Mesenchymal stem cell (in vitro differentiated cells and primary cell): ENCODE measurements around the gene ERLIN1.

Experiments
- DNase-seq: peaks from one replicate; pipeline ENCODE4 v3.0.0-alpha.2; 2013
- H2AFZ ChIP-seq: one replicate; pipeline ENCODE4 v1.6.1; 2013; ENCODE audit warnings: low read depth, mild to moderate bottlenecking, control low read depth, inconsistent platforms, low read length, moderate library complexity
- H2AK5ac ChIP-seq: 2 replicates; pipeline ENCODE4 v1.6.1; 2013; ENCODE audit warnings: low read length, moderate library complexity, mild to moderate bottlenecking, inconsistent platforms; ENCODE audit not compliant: severe bottlenecking
- H2BK120ac ChIP-seq: one replicate; pipeline ENCODE4 v1.6.1; 2013; ENCODE audit warnings: low read depth, mild to moderate bottlenecking, inconsistent platforms, low read length, moderate library complexity
- H2BK12ac ChIP-seq, 2 experiments: one replicate each; pipeline ENCODE4 v1.6.1; 2013; ENCODE audit warnings: inconsistent platforms in 2 of 2, low read length in 2 of 2, mild to moderate bottlenecking in 2 of 2, moderate library complexity in 2 of 2, control low read depth in 1 of 2
- H2BK15ac ChIP-seq: one replicate; pipeline ENCODE4 v1.6.1; 2013; ENCODE audit warnings: mild to moderate bottlenecking, low read depth, inconsistent platforms; ENCODE audit not compliant: poor library complexity, severe bottlenecking
- H2BK5ac ChIP-seq: 2 replicates; pipeline ENCODE4 v1.6.1; 2013; ENCODE audit warnings: low read depth, mild to moderate bottlenecking, low read length, control low read depth, inconsistent platforms; ENCODE audit not compliant: poor library complexity, severe bottlenecking
- H3K14ac ChIP-seq, 2 experiments: one replicate each; pipeline ENCODE4 v1.6.1; 2013; ENCODE audit warnings: inconsistent platforms in 2 of 2, low read length in 2 of 2, control low read depth in 1 of 2, mild to moderate bottlenecking in 1 of 2, moderate library complexity in 1 of 2
- H3K18ac ChIP-seq, 2 experiments: one replicate each; pipeline ENCODE4 v1.6.1; 2013; ENCODE audit warnings: inconsistent platforms in 2 of 2, low read length in 2 of 2, control low read depth in 1 of 2, low read depth in 1 of 2, mild to moderate bottlenecking in 1 of 2
- H3K23ac ChIP-seq, 2 experiments: one replicate each; pipeline ENCODE4 v1.6.1; 2013; ENCODE audit warnings: inconsistent platforms in 2 of 2, low read length in 2 of 2, mild to moderate bottlenecking in 2 of 2, moderate library complexity in 2 of 2, control low read depth in 1 of 2
- H3K27ac ChIP-seq: 2 replicates; pipeline ENCODE4 v1.5.1; 2013; ENCODE audit warnings: mild to moderate bottlenecking, moderate library complexity, low read length, control low read depth, inconsistent platforms; ENCODE audit not compliant: poor library complexity, severe bottlenecking
- H3K27me3 ChIP-seq, 2 experiments: 2 replicates each; pipeline versions ENCODE4 v1.6.1 to v1.7.0; 2013; ENCODE audit warnings: low read length in 2 of 2, mild to moderate bottlenecking in 2 of 2, moderate library complexity in 2 of 2, control low read depth in 1 of 2, inconsistent platforms in 1 of 2; ENCODE audit not compliant: control insufficient read depth in 1 of 2, insufficient read depth in 1 of 2
- H3K36me3 ChIP-seq, 2 experiments: 2 replicates each; pipeline versions ENCODE4 v1.6.1 to v1.7.0; 2013; ENCODE audit warnings: low read length in 2 of 2, control low read depth in 1 of 2, inconsistent platforms in 1 of 2, low read depth in 1 of 2, mild to moderate bottlenecking in 1 of 2; ENCODE audit not compliant: insufficient read depth in 2 of 2, control insufficient read depth in 1 of 2
- H3K4ac ChIP-seq, 2 experiments: one replicate each; pipeline ENCODE4 v1.6.1; 2013; ENCODE audit warnings: inconsistent platforms in 2 of 2, low read length in 2 of 2, mild to moderate bottlenecking in 2 of 2, moderate library complexity in 2 of 2, control low read depth in 1 of 2, low read depth in 1 of 2
- H3K4me1 ChIP-seq: 2 replicates; pipeline ENCODE4 v1.6.1; 2013; ENCODE audit warnings: low read depth, low read length, control low read depth; ENCODE audit not compliant: control insufficient read depth, insufficient read depth
- H3K4me2 ChIP-seq: 2 replicates; pipeline ENCODE4 v1.6.1; 2013; ENCODE audit warnings: low read length, mild to moderate bottlenecking, inconsistent platforms; ENCODE audit not compliant: poor library complexity, severe bottlenecking
- H3K4me3 ChIP-seq, 2 experiments: 2 replicates each; pipeline versions ENCODE4 v1.5.1 to v1.7.0; 2013; ENCODE audit warnings: low read length in 2 of 2, mild to moderate bottlenecking in 2 of 2, control low read depth in 1 of 2, low read depth in 1 of 2; ENCODE audit not compliant: insufficient read depth in 1 of 2
- H3K79me1 ChIP-seq: replicated peaks from 2 replicates; pipeline ENCODE4 v1.6.1; 2013; ENCODE audit warnings: mild to moderate bottlenecking, control low read depth, low read length, inconsistent platforms; ENCODE audit not compliant: poor library complexity, severe bottlenecking
- H3K9ac ChIP-seq: 2 replicates; pipeline ENCODE4 v1.7.0; 2013; ENCODE audit warnings: mild to moderate bottlenecking, low read length, moderate library complexity
- H3K9me3 ChIP-seq: 2 replicates; pipeline ENCODE4 v1.7.0; 2013; ENCODE audit warnings: mild to moderate bottlenecking, low read length; ENCODE audit not compliant: control insufficient read depth
- H4K8ac ChIP-seq: one replicate; pipeline ENCODE4 v1.6.1; 2013; ENCODE audit warnings: inconsistent platforms, mild to moderate bottlenecking, low read length, moderate library complexity
- H4K91ac ChIP-seq: one replicate; pipeline ENCODE4 v1.6.1; 2013; ENCODE audit warnings: mild to moderate bottlenecking, low read length, inconsistent platforms
- WGBS: methylation state at CpG from one replicate; pipeline ENCODE4 v1.1.7; 2013; ENCODE audit warnings: mixed read lengths; 5-methylcytosine and 5-hydroxymethylcytosine counted together

Gene ERLIN1

GRCh38 chr10:100163704-100164621, 21.9 kb downstream of the ERLIN1 start:
- Histone ChIP-seq H2BK15ac (no peak overlapping the region), H4K91ac (no peak overlapping the region), H2BK5ac (no peak overlapping the region), H3K4me2 (no peak overlapping the region), H3K79me1 (peaks cover 11% of the 10 kb centered on the region), H3K36me3 (peaks cover 7 to 54% of the 10 kb centered on the region in 2 experiments), H3K27ac (no peak overlapping the region), H2BK12ac (no peak overlapping the region), H3K27me3 (no peaks in the 10 kb centered on the region), H3K14ac (no peak overlapping the region), H3K9ac (peak overlapping the region; percentile 60), H3K9me3 (peaks cover 4% of the 10 kb centered on the region), H2BK120ac (no peak overlapping the region), H4K8ac (no peak overlapping the region), H3K4me1 (peaks cover 1% of the 10 kb centered on the region), H3K23ac (no peak overlapping the region), H2AK5ac (no peak overlapping the region), H3K4me3 (no peak overlapping the region), H3K4ac (no peak overlapping the region), H3K18ac (peak overlapping the region in 1 of 2 experiments; percentile 21), H2AFZ (no peak overlapping the region)
- DNase-seq, result peak; percentile 25
- WGBS, result 92% methylated on average over 2 of the region's 3 CpGs

DNA sequence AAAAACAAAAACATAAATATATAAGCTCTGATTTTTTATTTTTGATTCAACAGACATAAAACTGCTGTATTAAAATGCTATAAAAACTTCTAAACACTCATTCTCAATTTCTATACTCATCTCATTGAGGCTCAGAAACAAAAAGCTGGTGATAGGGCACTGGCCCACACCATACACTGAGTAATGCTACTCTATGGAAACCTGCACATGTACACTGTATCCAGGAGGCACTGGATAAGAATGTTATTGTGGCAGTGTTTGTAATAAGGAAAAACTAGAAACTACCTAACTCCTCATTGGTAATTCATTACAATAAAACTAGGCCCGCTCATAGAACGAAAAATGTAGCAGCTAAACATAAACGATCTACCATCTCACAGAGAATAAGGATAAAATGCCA, 23.1 kb downstream of the ERLIN1 start:
- H3K27ac ChIP-seq, result no peak overlapping the region
- no peak overlapping the region for H4K91ac ChIP-seq
- H3K27me3 ChIP-seq, result no peaks in the 10 kb centered on the region
- H3K23ac ChIP-seq, result no peak overlapping the region
- DNase-seq, result no peak
- H3K9ac ChIP-seq, result no peak overlapping the region
- no peak overlapping the region for H3K18ac ChIP-seq
- H3K4ac ChIP-seq, result no peak overlapping the region
- H3K4me1 ChIP-seq, result peaks cover 1% of the 10 kb centered on the region
- 100% methylated on average over 2 of the region's 3 CpGs for WGBS
- H2AK5ac ChIP-seq, result no peak overlapping the region
- H3K79me1 ChIP-seq, result peaks cover 12% of the 10 kb centered on the region
- H3K4me2 ChIP-seq, result no peak overlapping the region
- H4K8ac ChIP-seq, result no peak overlapping the region
- H3K36me3 ChIP-seq, result peaks cover 7 to 60% of the 10 kb centered on the region in 2 experiments
- H2AFZ ChIP-seq, result no peak overlapping the region
- no peak overlapping the region for H2BK5ac ChIP-seq
- H2BK120ac ChIP-seq, result no peak overlapping the region
- H3K14ac ChIP-seq, result no peak overlapping the region
- H2BK12ac ChIP-seq, result no peak overlapping the region
- H3K4me3 ChIP-seq, result no peak overlapping the region
- H2BK15ac ChIP-seq, result no peak overlapping the region
- H3K9me3 ChIP-seq, result peaks cover 9% of the 10 kb centered on the region

- Histone ChIP-seq H4K91ac (no peak overlapping the region), H3K27ac (no peak overlapping the region), H2BK15ac (no peak overlapping the region), H3K36me3 (peaks cover 5 to 88% of the 10 kb centered on the region in 2 experiments), H2AFZ (no peak overlapping the region), H3K18ac (no peak overlapping the region), H4K8ac (no peak overlapping the region), H2BK12ac (no peak overlapping the region), H2AK5ac (no peak overlapping the region), H3K4me3 (no peak overlapping the region), H3K79me1 (peaks cover 9% of the 10 kb centered on the region), H3K27me3 (no peaks in the 10 kb centered on the region), H3K9me3 (peaks cover 9% of the 10 kb centered on the region), H3K4me2 (no peak overlapping the region), H2BK120ac (no peak overlapping the region), H3K4ac (no peak overlapping the region), H3K14ac (no peak overlapping the region), H3K9ac (no peak overlapping the region), H3K4me1 (no peaks in the 10 kb centered on the region), H2BK5ac (no peak overlapping the region), H3K23ac (no peak overlapping the region)
- DNase-seq, result no peak
- 100% methylated on average over 1 of the region's 2 CpGs for WGBS
Measured at GRCh38 chr10:100158044-100158805, 27.6 kb downstream of the ERLIN1 start.

DNA sequence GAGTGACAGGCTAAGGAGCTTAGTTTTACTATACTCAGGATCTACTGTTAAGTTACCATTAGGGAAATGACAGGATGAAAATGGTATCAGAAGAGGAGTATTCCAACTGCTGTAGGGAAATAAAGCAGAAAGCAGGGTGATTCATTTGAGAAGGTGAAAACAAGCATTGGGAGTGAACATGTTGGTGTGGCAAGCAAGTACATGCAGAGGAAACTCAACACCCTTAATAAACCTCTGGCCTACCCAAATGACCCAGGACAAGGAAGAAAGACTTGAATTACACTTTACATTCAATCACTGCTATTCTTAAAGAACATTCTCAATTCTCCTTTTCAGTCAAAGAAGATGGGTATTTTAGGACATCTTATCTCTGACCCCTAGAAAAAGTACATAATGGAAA, 28.7 kb downstream of the ERLIN1 start:
- Histone ChIP-seq H2BK12ac (no peak overlapping the region), H3K23ac (no peak overlapping the region), H3K14ac (no peak overlapping the region), H2BK15ac (no peak overlapping the region), H3K4me3 (no peak overlapping the region), H4K91ac (no peak overlapping the region), H3K4me2 (no peak overlapping the region), H3K79me1 (peaks cover 9% of the 10 kb centered on the region), H2BK120ac (no peak overlapping the region), H3K36me3 (peaks cover 5 to 89% of the 10 kb centered on the region in 2 experiments), H2BK5ac (no peak overlapping the region), H3K4me1 (no peaks in the 10 kb centered on the region), H2AK5ac (no peak overlapping the region), H3K18ac (no peak overlapping the region), H3K9me3 (peaks cover 9% of the 10 kb centered on the region), H3K4ac (no peak overlapping the region), H4K8ac (no peak overlapping the region), H3K9ac (no peak overlapping the region), H3K27ac (no peak overlapping the region), H3K27me3 (no peaks in the 10 kb centered on the region), H2AFZ (no peak overlapping the region)
- no peak for DNase-seq
